ENCODE results near the gene SMC3.
"Not testable (repeated sequence)": the region's sequence is repeated elsewhere in the genome, so short reads cannot be mapped to it uniquely, and the experiment has no call there.

SMC3 gene

DNA sequence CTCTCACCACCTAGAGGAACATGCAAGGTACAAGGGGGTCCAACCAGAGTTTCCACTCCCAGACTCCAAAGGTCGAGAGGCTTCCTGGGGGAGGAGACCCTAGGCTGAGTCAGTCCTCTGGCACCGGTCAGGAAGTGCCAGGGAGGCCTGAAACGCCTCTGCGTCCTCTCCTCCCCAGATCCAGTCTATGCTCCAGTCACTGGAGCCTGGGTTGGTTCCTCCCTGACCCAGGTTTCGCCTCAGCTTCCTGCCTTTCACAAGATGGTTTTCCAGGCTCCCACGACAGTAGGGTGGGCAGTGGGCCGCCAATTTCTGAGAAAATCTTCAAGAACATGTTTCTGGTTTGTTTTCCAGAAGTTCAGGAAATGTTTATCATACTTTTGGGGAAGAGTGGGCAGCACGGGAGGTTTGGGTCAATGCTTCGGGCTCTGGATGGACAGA, 39.7 kb upstream of the SMC3 start:
- TF ChIP-seq, protein P1, sequence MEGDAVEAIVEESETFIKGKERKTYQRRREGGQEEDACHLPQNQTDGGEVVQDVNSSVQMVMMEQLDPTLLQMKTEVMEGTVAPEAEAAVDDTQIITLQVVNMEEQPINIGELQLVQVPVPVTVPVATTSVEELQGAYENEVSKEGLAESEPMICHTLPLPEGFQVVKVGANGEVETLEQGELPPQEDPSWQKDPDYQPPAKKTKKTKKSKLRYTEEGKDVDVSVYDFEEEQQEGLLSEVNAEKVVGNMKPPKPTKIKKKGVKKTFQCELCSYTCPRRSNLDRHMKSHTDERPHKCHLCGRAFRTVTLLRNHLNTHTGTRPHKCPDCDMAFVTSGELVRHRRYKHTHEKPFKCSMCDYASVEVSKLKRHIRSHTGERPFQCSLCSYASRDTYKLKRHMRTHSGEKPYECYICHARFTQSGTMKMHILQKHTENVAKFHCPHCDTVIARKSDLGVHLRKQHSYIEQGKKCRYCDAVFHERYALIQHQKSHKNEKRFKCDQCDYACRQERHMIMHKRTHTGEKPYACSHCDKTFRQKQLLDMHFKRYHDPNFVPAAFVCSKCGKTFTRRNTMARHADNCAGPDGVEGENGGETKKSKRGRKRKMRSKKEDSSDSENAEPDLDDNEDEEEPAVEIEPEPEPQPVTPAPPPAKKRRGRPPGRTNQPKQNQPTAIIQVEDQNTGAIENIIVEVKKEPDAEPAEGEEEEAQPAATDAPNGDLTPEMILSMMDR (IDR thresholded peaks at IDR 0.05; ENCODE audit: control insufficient read depth, insufficient read depth, low read depth, low read length, missing control alignments): no peak
- no peak for DNase-seq (ENCODE audit: low read depth)
- no peak overlapping the region for H3K4me3 ChIP-seq (ENCODE audit: control insufficient read depth, low read depth, low read length)

DNA sequence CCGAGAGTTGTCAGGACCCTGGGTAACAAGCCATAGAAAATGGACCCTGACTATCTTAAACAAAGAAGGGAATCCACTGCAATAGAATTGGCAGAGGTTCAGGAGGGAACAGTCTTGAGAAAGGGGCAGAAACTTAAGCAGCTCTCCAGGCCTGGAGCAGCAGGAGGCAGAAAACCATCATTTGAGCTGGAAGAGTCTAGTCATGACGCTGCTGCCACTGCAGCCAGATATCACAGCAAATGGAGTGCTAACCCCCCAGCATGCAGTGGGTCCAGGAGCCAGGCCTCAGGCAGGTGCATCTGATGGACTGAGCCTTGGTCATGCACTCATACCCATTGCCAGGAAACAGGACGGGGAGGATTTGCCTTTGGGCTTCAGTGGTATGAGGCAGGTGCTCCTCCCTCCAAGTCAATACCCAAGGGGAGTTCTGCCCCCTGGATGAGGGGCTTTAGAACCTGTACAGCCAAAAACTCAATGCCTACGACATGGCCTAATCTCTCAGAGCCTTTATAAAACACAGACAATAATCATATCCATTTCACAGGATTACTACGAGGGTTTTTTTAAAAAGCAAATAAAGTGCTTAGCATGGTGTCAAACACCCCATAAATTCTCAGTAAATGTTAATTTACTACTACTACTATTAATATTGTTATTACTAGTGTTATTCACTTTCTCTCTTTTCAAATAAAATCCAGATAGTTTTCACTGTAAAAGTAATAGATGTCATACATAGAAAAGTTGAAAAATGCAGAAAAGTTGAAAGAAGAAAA, 39.1 kb upstream of the SMC3 start:
- TF ChIP-seq, protein P1 (IDR thresholded peaks at IDR 0.05; ENCODE audit: control insufficient read depth, insufficient read depth, low read depth, low read length, missing control alignments): no peak
- no peak overlapping the region for H3K4me3 ChIP-seq (ENCODE audit: control insufficient read depth, low read depth, low read length)
- no peak for DNase-seq (ENCODE audit: low read depth)

DNA sequence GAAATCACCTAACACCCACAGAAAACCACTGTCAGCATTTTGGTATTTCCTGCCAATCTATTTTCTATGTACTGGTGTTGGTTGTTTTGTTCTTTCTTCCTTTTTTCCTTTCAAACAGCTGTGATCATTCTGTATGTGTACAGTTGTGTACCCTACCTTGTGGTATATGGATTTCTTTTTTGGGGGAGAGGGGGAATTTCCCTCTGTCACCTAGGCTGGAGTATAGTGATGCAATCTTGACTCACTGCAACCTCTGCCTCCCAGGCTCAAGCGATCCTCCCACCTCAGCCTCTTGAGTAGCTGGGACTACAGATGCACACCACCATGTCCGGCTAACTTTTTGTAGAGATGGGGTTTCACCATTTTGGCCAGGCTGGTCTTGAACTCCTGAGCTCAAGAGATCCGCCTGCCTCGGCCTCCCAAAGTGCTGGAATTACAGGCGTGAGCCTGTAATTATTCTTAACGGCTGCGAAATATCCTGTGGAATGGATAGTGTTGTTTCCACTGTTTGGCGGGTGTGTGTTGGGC, 38.4 kb upstream of the SMC3 start:
- not testable (repeated sequence) for H3K4me3 ChIP-seq (ENCODE audit: control insufficient read depth, low read depth, low read length); DNase-seq (ENCODE audit: low read depth)

DNA sequence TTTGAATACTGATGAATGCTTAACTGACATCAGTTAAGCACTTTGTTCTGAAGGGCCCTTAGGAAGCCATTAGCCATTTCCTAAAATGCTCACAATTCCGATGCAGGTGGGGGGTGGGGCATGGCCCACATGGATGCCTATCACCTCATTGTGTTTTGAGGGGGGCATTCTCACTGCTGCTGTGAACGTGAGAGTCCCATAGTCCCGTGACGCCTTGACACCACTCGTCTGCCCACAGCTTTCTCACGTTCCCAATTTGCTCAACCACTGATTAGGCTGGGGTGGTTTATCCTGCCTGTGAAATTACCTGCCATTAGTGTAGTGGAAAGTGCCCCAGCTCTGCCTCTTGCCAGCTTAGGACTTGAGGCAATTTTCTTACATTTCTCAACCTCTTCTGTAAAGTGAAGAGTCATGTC, 37.9 kb upstream of the SMC3 start:
- no peak for DNase-seq (ENCODE audit: low read depth)
- H3K4me3 ChIP-seq (ENCODE audit: control insufficient read depth, low read depth, low read length): no peak overlapping the region
- TF ChIP-seq, protein P1 (IDR thresholded peaks at IDR 0.05; ENCODE audit: control insufficient read depth, insufficient read depth, low read depth, low read length, missing control alignments): no peak

DNA sequence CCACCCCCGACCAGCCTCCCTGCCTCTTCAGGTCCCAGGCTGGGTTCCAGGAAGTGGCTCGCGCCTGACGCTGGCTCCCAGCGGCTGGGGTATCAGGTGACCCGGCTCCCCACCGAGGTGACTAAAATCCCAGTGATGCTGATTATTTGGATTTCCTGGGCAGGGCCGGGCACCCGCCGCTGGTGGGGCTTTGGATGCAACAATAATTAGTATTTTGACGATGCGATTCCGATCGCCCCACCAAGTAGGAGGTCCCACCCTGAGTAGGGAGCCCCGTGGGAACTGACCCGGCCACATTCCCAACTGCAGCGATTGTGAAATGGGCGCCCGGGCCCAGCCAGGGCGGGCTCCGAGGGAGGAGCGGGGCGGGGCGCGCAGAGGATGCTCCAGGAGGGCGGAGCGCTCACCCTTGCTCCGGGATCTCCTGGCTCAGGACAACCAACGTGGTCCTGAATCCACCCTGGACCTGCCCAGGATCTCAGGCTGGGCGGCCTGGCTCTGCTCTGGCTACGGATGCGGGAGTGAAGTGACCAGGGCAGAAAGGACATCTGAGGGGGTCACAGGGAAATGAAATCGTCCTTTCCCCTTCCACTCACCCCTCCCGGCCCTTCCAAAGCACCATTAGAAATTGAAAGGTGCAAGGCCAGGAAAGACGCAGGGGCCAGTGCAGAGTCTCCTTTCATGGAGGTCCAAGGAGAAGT, 37.2 kb upstream of the SMC3 start:
- no peak for DNase-seq (ENCODE audit: low read depth)
- peak overlapping the region; percentile 23 for H3K4me3 ChIP-seq (ENCODE audit: control insufficient read depth, low read depth, low read length)
- TF ChIP-seq, protein P1 (IDR thresholded peaks at IDR 0.05; ENCODE audit: control insufficient read depth, insufficient read depth, low read depth, low read length, missing control alignments): no peak

DNA sequence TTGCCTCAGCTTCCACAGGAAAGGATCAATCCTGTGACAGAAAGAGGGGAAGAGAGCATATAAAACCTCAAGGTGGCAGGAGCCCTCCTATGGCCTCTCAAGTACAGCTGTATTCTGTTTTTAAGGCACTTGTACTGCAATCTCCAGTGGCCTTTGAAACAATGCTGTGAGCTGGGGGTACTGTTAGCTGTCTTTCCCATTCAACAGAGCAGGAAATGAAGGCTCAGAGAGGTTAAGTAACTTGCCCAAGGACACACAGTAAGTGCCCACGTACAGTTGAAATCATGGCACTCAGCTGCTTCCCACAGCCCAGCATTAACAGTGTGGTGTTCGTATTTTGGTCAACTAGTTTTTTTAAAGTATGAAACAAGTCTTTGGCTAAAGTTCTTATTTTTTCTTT, 35.8 kb upstream of the SMC3 start:
- TF ChIP-seq, protein P1 (IDR thresholded peaks at IDR 0.05; ENCODE audit: control insufficient read depth, insufficient read depth, low read depth, low read length, missing control alignments): no peak
- H3K4me3 ChIP-seq (ENCODE audit: control insufficient read depth, low read depth, low read length): no peak overlapping the region
- no peak for DNase-seq (ENCODE audit: low read depth)

DNA sequence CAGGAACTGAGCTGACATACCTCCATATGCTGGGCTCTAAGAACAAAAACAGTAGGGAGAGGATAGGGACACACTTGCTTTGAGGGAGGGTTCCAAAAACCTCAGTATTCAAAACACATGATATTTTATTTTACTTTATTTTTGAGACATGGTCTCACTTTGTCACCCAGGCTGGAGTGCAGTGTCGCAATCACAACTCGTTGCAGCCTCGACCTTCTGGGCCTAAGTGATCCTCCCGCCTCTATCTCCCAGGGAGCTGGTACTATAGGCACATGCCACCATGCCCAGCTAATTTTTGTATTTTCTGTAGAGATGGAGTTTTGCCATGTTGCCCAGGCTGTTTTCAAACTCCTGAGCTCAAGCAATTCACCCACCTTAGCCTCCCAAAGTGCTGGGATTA, 34.9 kb upstream of the SMC3 start:
- H3K4me3 ChIP-seq (ENCODE audit: control insufficient read depth, low read depth, low read length); DNase-seq (ENCODE audit: low read depth): not testable (repeated sequence)
